Stomach smooth muscle (tissue), 2 donors: Measurements from ENCODE around the gene TEDC2.
A peak's percentile ranks its signal among the peaks of the same experiment; 100 is the strongest.

Experiments
- H3K27ac ChIP-seq: one replicate; pipeline ENCODE4 v1.7.0; 2013; ENCODE audit warnings: mild to moderate bottlenecking, low read length, inconsistent platforms
- H3K27me3 ChIP-seq, 2 donors: one replicate each; pipeline ENCODE4 v1.7.0; 2013; ENCODE audit warnings: low read length in 2 of 2; ENCODE audit not compliant: insufficient read depth in 2 of 2, control insufficient read depth in 1 of 2
- H3K36me3 ChIP-seq, 2 donors: one replicate each; pipeline ENCODE4 v1.7.0; 2013; ENCODE audit warnings: low read length in 2 of 2; ENCODE audit not compliant: control insufficient read depth in 2 of 2, insufficient read depth in 2 of 2
- H3K4me1 ChIP-seq: one replicate; pipeline ENCODE4 v1.7.0; 2013; ENCODE audit warnings: low read length; ENCODE audit not compliant: control insufficient read depth, insufficient read depth
- H3K4me3 ChIP-seq, 2 donors: one replicate each; pipeline ENCODE4 v1.7.0; 2013; ENCODE audit warnings: low read length in 2 of 2
- H3K9ac ChIP-seq, 2 donors: one replicate each; pipeline ENCODE4 v1.7.0; 2013; ENCODE audit warnings: low read length in 2 of 2, mild to moderate bottlenecking in 1 of 2
- H3K9me3 ChIP-seq, 2 donors: one replicate each; pipeline ENCODE4 v1.7.0; 2013; ENCODE audit warnings: low read length in 2 of 2; ENCODE audit not compliant: control insufficient read depth in 2 of 2
- donor health status: healthy.
- donor health status: Pancreatic carcinoma.

Gene TEDC2

DNA sequence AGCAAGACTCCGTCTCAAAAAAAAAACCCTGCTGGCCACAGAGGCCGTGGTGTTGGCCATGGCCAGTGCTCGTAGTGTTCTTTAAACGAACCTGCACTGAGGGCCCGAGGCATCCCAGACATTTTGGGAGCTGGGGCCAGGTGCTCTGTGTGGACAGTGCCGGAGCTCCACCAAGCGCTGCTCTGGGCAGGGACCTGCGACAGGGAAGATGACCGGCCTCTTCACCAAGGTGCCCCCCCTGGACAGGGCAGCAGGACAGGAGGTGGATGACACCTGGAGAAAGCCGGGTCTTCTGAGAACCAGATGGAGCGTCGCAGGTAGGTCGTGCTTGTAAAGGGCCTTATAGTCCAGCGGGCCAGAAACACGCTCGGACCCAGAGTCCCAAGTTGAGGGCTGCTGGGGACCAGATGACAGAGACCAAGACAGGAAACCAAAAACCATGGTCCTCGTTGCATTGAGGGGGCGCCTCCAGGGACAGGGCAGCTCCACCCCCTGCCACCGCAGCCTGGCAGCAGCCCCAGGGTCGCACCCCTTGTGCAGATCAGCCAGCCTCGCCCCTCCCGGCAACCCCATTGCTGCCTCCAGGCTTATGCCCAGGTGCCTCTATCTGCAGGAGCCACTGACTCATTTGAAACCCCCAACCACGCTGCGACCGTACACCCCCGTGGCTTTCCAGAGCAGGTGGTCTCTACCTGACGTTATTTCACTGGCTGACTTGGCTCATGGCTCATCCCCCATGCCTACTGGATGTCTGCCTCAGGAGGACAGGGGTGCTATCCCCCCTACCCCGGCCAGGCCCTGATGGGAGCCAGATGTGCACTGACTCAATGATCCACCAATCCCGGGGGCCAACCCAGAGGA, 7.0 kb downstream of the TEDC2 start:
- Histone ChIP-seq H3K9ac (no peak overlapping the region), H3K27ac (no peak overlapping the region), H3K4me1 (peaks cover 37% of the 10 kb centered on the region), H3K36me3 (no peaks in the 10 kb centered on the region), H3K4me3 (peak overlapping the region; percentile 43 to 73), H3K9me3 (no peaks in the 10 kb centered on the region), H3K27me3 (peaks cover 17 to 28% of the 10 kb centered on the region in 2 donors)

GRCh38 chr16:2467528-2468232, 7.8 kb downstream of the TEDC2 start:
- no peaks in the 10 kb centered on the region for H3K9me3 ChIP-seq

GRCh38 chr16:2468233-2468724, 8.4 kb downstream of the TEDC2 start:
- no peaks in the 10 kb centered on the region for H3K36me3 ChIP-seq
- H3K9ac ChIP-seq: peak overlapping the region in 1 of 2 donors; percentile 44
- no peak overlapping the region for H3K27ac ChIP-seq
- H3K4me1 ChIP-seq: peaks cover 44% of the 10 kb centered on the region
- H3K27me3 ChIP-seq: peaks cover 28 to 41% of the 10 kb centered on the region in 2 donors
- H3K9me3 ChIP-seq: no peaks in the 10 kb centered on the region
- H3K4me3 ChIP-seq: peak overlapping the region; percentile 62 to 73

More at GRCh38 chr16:2467528-2468232, 7.8 kb downstream of the TEDC2 start:
- H3K4me3 ChIP-seq: peak overlapping the region; percentile 62 to 73
- H3K4me1 ChIP-seq: peaks cover 42% of the 10 kb centered on the region
- H3K27ac ChIP-seq: no peak overlapping the region
- H3K9ac ChIP-seq: peak overlapping the region in 1 of 2 donors; percentile 44
- peaks cover 24 to 35% of the 10 kb centered on the region in 2 donors for H3K27me3 ChIP-seq
- H3K36me3 ChIP-seq: no peaks in the 10 kb centered on the region

- no peaks in the 10 kb centered on the region for H3K36me3 ChIP-seq
- H3K4me3 ChIP-seq: peak overlapping the region in 1 of 2 donors; percentile 73
- H3K27ac ChIP-seq: no peak overlapping the region
- H3K9me3 ChIP-seq: no peaks in the 10 kb centered on the region
- H3K9ac ChIP-seq: no peak overlapping the region
- H3K4me1 ChIP-seq: peaks cover 49% of the 10 kb centered on the region
- peaks cover 28 to 41% of the 10 kb centered on the region in 2 donors for H3K27me3 ChIP-seq
Observed at GRCh38 chr16:2468725-2469398, 9.0 kb downstream of the TEDC2 start.

GRCh38 chr16:2469399-2470233, 9.7 kb downstream of the TEDC2 start:
- Histone ChIP-seq H3K4me3 (no peak overlapping the region), H3K9ac (no peak overlapping the region), H3K9me3 (no peaks in the 10 kb centered on the region), H3K27me3 (peaks cover 28 to 41% of the 10 kb centered on the region in 2 donors), H3K4me1 (peaks cover 56% of the 10 kb centered on the region), H3K36me3 (no peaks in the 10 kb centered on the region), H3K27ac (no peak overlapping the region)

GRCh38 chr16:2470234-2470601, 10.3 kb downstream of the TEDC2 start:
- Histone ChIP-seq H3K4me3 (no peak overlapping the region), H3K9me3 (no peaks in the 10 kb centered on the region), H3K4me1 (peaks cover 58% of the 10 kb centered on the region), H3K9ac (no peak overlapping the region), H3K36me3 (no peaks in the 10 kb centered on the region), H3K27ac (no peak overlapping the region), H3K27me3 (peaks cover 28 to 41% of the 10 kb centered on the region in 2 donors)

DNA sequence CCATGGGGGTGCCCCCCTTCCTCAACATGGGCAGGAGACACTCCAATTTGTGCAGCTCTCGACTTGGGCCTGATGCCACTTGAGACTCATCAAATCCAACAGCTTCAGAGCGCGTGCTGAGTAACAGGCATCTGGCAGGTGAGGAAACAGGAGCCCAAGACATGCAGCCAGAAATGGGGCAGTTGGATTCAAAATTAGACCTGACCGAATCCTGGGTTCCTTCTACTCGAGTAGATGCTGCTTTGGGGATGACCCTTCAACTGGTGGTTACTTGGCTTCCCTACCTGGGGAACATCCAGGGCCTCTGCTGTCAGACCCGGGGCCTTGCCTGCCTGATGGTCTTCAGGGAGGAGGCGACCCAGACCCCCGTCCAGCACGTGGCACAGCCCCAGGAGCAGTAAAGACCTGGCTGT, 10.7 kb downstream of the TEDC2 start:
- H3K4me3 ChIP-seq: no peak overlapping the region
- H3K4me1 ChIP-seq: peaks cover 59% of the 10 kb centered on the region
- no peaks in the 10 kb centered on the region for H3K36me3 ChIP-seq
- peaks cover 28 to 41% of the 10 kb centered on the region in 2 donors for H3K27me3 ChIP-seq
- no peaks in the 10 kb centered on the region for H3K9me3 ChIP-seq
- H3K9ac ChIP-seq: no peak overlapping the region
- no peak overlapping the region for H3K27ac ChIP-seq

GRCh38 chr16:2471016-2471652, 11.2 kb downstream of the TEDC2 start, which contains the start of gene NTN3:
Gene NTN3, plus strand, starts transcription at chr16:2471297. Its CDS starts 405 bp downstream, at chr16:2471702.
- no peaks in the 10 kb centered on the region for H3K9me3 ChIP-seq
- H3K4me1 ChIP-seq: peaks cover 64% of the 10 kb centered on the region
- H3K36me3 ChIP-seq: no peaks in the 10 kb centered on the region
- no peak within 1 kb of the TSS for H3K9ac ChIP-seq
- H3K27me3 ChIP-seq: peaks cover 28 to 41% of the 10 kb centered on the region in 2 donors
- no peak within 1 kb of the TSS for H3K27ac ChIP-seq
- peak within 1 kb of the TSS in 1 of 2 donors; percentile 44 for H3K4me3 ChIP-seq

GRCh38 chr16:2471653-2472487, 12.0 kb downstream of the TEDC2 start:
- Histone ChIP-seq H3K27ac (no peak overlapping the region), H3K9me3 (no peaks in the 10 kb centered on the region), H3K4me3 (peak overlapping the region in 1 of 2 donors; percentile 44), H3K27me3 (peaks cover 28 to 41% of the 10 kb centered on the region in 2 donors), H3K36me3 (no peaks in the 10 kb centered on the region), H3K4me1 (peaks cover 64% of the 10 kb centered on the region), H3K9ac (no peak overlapping the region)
